Thoracic aorta (tissue), 2 donors: ENCODE results near the gene RASL10A. TPM values are rescaled to one million over a fixed set of nuclear protein-coding genes. Genes with fewer than 3 reads are reported as not detected.

Source experiments
- ATAC-seq: fragments of 150-250 bp; one replicate; pipeline ENCODE4 v1.8.0; 2017; ENCODE audit warnings: low read depth; ENCODE audit not compliant: insufficient number of reproducible peaks, low FRiP score
- DNase-seq: peaks from one replicate; pipeline ENCODE4 v3.0.0-alpha.2; 2020; ENCODE audit warnings: low spot score
- H3K27ac ChIP-seq, 2 donors: fragments of 200-600 bp; sonication (generic); 1 replicate in 1 of 2; 2 replicates in 1 of 2; pipeline ENCODE4 v1.5.1; 2016; ENCODE audit warnings: mild to moderate bottlenecking in 2 of 2, moderate library complexity in 2 of 2
- H3K27me3 ChIP-seq: fragments of 200-600 bp; sonication (generic); replicated peaks from 2 replicates; pipeline ENCODE4 v1.6.0; 2016; ENCODE audit warnings: mild to moderate bottlenecking; ENCODE audit not compliant: insufficient read depth
- H3K36me3 ChIP-seq: fragments of 200-600 bp; sonication (generic); one replicate; pipeline ENCODE4 v1.5.1; 2016
- H3K4me1 ChIP-seq, 2 donors: fragments of 200-600 bp; sonication (generic); 1 replicate in 1 of 2; 2 replicates in 1 of 2; pipeline versions ENCODE4 v1.5.1 to v1.6.0; 2016; ENCODE audit warnings: low read depth in 2 of 2, mild to moderate bottlenecking in 1 of 2; ENCODE audit not compliant: control insufficient read depth in 1 of 2
- H3K4me3 ChIP-seq: fragments of 200-600 bp; sonication (generic); 2 replicates; pipeline ENCODE4 v1.5.1; 2016; ENCODE audit warnings: mild to moderate bottlenecking
- H3K9me3 ChIP-seq: fragments of 200-600 bp; sonication (generic); 2 replicates; pipeline ENCODE4 v1.5.1; 2016
- CTCF ChIP-seq: fragments of 200-600 bp; sonication (generic); IDR thresholded peaks from one replicate; pipeline ENCODE4 v1.5.1; 2019; ENCODE audit warnings: antibody characterized with exemption
- total RNA-seq, 2 donors: library from RNA; depleted of rRNA; stranded (reverse); fragments of >200 nt; gene quantifications; one replicate each; pipeline versions ENCODE4 v1.1.0 to v1.2.3, GENCODE V29; 2016

RASL10A gene
- total RNA-seq, 2 donors from 2014 or later: 3.4 to 4.1 TPM

DNA sequence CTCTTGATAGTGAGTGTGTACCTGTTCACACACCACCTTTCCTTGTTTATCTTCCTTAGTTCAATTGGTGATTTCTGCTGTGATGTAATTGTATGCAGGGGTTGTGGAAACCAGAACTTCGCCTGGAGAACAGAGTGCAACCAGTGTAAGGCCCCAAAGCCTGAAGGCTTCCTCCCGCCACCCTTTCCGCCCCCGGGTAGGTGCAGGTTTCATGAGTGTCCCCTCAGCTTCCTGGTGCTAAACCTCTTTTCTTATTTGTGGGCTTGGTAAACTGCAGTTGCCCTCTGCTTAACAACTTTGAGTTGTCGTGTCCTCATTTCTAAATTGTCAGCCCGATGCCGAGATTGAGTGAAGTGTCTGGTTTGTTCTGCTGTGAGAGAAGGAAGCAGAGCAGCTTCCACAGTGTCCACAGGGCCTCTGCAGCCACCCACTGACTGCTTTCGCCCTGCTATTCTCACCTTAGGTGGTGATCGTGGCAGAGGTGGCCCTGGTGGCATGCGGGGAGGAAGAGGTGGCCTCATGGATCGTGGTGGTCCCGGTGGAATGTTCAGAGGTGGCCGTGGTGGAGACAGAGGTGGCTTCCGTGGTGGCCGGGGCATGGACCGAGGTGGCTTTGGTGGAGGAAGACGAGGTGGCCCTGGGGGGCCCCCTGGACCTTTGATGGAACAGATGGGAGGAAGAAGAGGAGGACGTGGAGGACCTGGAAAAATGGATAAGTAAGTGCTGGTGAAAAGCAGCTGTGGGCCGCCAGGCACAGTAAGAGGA lies 16.2 kb downstream of the RASL10A start:
- no peaks in the 10 kb centered on the region for H3K27me3 ChIP-seq
- no peak for TF ChIP-seq CTCF
- no peak for ATAC-seq

GRCh38 chr22:29298641-29299040 lies 16.9 kb downstream of the RASL10A start:
- no peak for TF ChIP-seq CTCF
- no peaks in the 10 kb centered on the region for H3K27me3 ChIP-seq
- ATAC-seq (no peak), DNase-seq (no peak)
- no peak overlapping the region for H3K4me3 ChIP-seq
- no peak overlapping the region for H3K27ac ChIP-seq
- H3K4me1 ChIP-seq: peaks cover 0 to 18% of the 10 kb centered on the region in 2 donors
- peaks cover 57% of the 10 kb centered on the region for H3K36me3 ChIP-seq
- H3K9me3 ChIP-seq: no peaks in the 10 kb centered on the region

More for the DNA sequence above, 16.2 kb downstream of the RASL10A start:
- Histone ChIP-seq H3K9me3 (no peaks in the 10 kb centered on the region), H3K36me3 (peaks cover 51% of the 10 kb centered on the region), H3K4me1 (peaks cover 0 to 18% of the 10 kb centered on the region in 2 donors), H3K4me3 (no peak overlapping the region), H3K27ac (no peak overlapping the region)
- no peak for DNase-seq

DNA sequence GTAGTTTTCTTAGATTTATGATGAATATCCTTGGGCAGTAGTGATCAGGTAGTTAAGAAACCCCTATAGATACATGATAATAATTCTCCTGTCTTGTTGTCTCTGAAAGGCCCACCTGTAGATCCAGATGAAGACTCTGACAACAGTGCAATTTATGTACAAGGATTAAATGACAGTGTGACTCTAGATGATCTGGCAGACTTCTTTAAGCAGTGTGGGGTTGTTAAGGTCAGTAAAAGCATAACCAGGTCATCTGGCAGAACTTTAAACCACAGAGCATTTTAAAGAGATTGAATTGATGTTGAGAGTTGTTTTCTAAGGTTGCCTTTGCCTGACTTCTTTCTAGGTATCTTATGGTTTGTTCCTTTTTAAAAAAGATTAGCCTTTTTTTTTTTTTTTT lies 23.1 kb downstream of the RASL10A start:
- DNase-seq: no peak
- Histone ChIP-seq H3K36me3 (peaks cover 78% of the 10 kb centered on the region), H3K27me3 (no peaks in the 10 kb centered on the region), H3K4me3 (no peak overlapping the region), H3K4me1 (peaks cover 0 to 10% of the 10 kb centered on the region in 2 donors), H3K9me3 (no peaks in the 10 kb centered on the region), H3K27ac (no peak overlapping the region)
- no peak for TF ChIP-seq CTCF
- no peak for ATAC-seq

- H3K4me3 ChIP-seq: no peak overlapping the region
- peaks cover 76% of the 10 kb centered on the region for H3K36me3 ChIP-seq
- no peak for TF ChIP-seq CTCF
- H3K27ac ChIP-seq: no peak overlapping the region
- ATAC-seq (no peak), DNase-seq (no peak)
- peaks cover 0 to 10% of the 10 kb centered on the region in 2 donors for H3K4me1 ChIP-seq
- no peaks in the 10 kb centered on the region for H3K9me3 ChIP-seq
- H3K27me3 ChIP-seq: no peaks in the 10 kb centered on the region
Observed at GRCh38 chr22:29291215-29291614, 24.3 kb downstream of the RASL10A start.

- H3K4me3 ChIP-seq: no peak overlapping the region
- peaks cover 79% of the 10 kb centered on the region for H3K36me3 ChIP-seq
- no peak for ATAC-seq
- no peak overlapping the region for H3K27ac ChIP-seq
- H3K4me1 ChIP-seq: peaks cover 0 to 10% of the 10 kb centered on the region in 2 donors
- TF ChIP-seq CTCF: no peak
- H3K27me3 ChIP-seq: no peaks in the 10 kb centered on the region
- no peaks in the 10 kb centered on the region for H3K9me3 ChIP-seq
- no peak for DNase-seq
Observed at GRCh38 chr22:29290061-29290460, 25.4 kb downstream of the RASL10A start.
